Smooth muscle cell (in vitro differentiated cells): ENCODE data around the gene POLR1G. TPM values are rescaled to one million over a fixed set of nuclear protein-coding genes. Genes with fewer than 3 reads are reported as not detected.

ENCODE experiments used
- DNase-seq: peaks from one replicate; lab custom pipeline; 2025; ENCODE audit not compliant: unreplicated experiment; lab: John Stamatoyannopoulos, UW
- H2AFZ ChIP-seq: fragments of 200-600 bp; sonication (generic); 2 replicates; pipeline ENCODE4 v1.6.0; 2016; ENCODE audit warnings: antibody characterized with exemption, low read depth, mild to moderate bottlenecking
- H3F3A ChIP-seq: fragments of 200-600 bp; sonication (generic); 2 replicates; pipeline ENCODE4 v1.6.0; 2017; ENCODE audit warnings: antibody characterized with exemption, low read depth
- H3K27ac ChIP-seq: fragments of 200-600 bp; sonication (generic); 2 replicates; pipeline ENCODE4 v1.5.1; 2016; ENCODE audit warnings: low read depth, mild to moderate bottlenecking
- H3K27me3 ChIP-seq: fragments of 200-600 bp; sonication (generic); 2 replicates; pipeline ENCODE4 v1.6.1; 2016; ENCODE audit warnings: low read depth, mild to moderate bottlenecking
- H3K36me3 ChIP-seq: fragments of 200-600 bp; sonication (generic); 2 replicates; pipeline ENCODE4 v1.5.1; 2016; ENCODE audit warnings: low read depth
- H3K4me1 ChIP-seq: fragments of 200-600 bp; sonication (generic); 2 replicates; pipeline ENCODE4 v1.5.1; 2016; ENCODE audit warnings: low read depth
- H3K4me2 ChIP-seq: fragments of 200-600 bp; sonication (generic); 2 replicates; pipeline ENCODE4 v1.6.0; 2016; ENCODE audit warnings: mild to moderate bottlenecking
- H3K4me3 ChIP-seq: fragments of 200-600 bp; sonication (generic); 2 replicates; pipeline ENCODE4 v1.5.1; 2016; ENCODE audit warnings: mild to moderate bottlenecking
- H3K79me2 ChIP-seq: fragments of 200-600 bp; sonication (generic); 2 replicates; pipeline ENCODE4 v1.6.0; 2016; ENCODE audit warnings: low read depth, mild to moderate bottlenecking
- H3K9ac ChIP-seq: fragments of 200-600 bp; sonication (generic); 2 replicates; pipeline ENCODE4 v1.6.0; 2016; ENCODE audit warnings: low read depth
- H3K9me3 ChIP-seq: fragments of 200-600 bp; sonication (generic); replicated peaks from 2 replicates; pipeline ENCODE4 v1.5.1; 2016; ENCODE audit warnings: low read depth
- H4K20me1 ChIP-seq: fragments of 200-600 bp; sonication (generic); 2 replicates; pipeline ENCODE4 v1.6.0; 2016; ENCODE audit warnings: low read depth
- CTCF ChIP-seq: fragments of 200-600 bp; sonication (generic); IDR thresholded peaks from 2 replicates; pipeline ENCODE4 v1.5.1; 2017; ENCODE audit warnings: borderline replicate concordance, mild to moderate bottlenecking, antibody characterized with exemption; ENCODE audit not compliant: insufficient read depth, poor library complexity, severe bottlenecking
- WGBS: methylation state at CpG from one replicate; pipeline ENCODE4 v1.1.7; 2016; ENCODE audit warnings: low lambda C conversion rate; 5-methylcytosine and 5-hydroxymethylcytosine counted together
- polyA plus RNA-seq: library from polyadenylated mRNA; unstranded; fragments of >200 nt; fragmentation: Nextera tagmentation; extraction: Ambion mirVana; gene quantifications from 2 replicates; pipeline ENCODE4 v1.2.1, GENCODE V29; 2016
- total RNA-seq: library from RNA; depleted of rRNA; stranded (reverse); fragments of >200 nt; gene quantifications from 2 replicates; pipeline ENCODE4 v1.2.3, GENCODE V29; 2014

POLR1G gene
- total and polyA plus RNA-seq, 2 experiments from 2014 or later = 1.6 to 2.7 TPM

- H3K4me3 ChIP-seq = no peak overlapping the region
- WGBS = 96% methylated on average over 19 of the region's 21 CpGs
- no peak overlapping the region for H3K27ac ChIP-seq
These were observed 14.4 kb upstream of the POLR1G start for GRCh38 chr19:45391871-45392665.

GRCh38 chr19:45395821-45396617 lies 10.4 kb upstream of the POLR1G start:
- no peaks in the 10 kb centered on the region for H3K27me3 ChIP-seq
- TF ChIP-seq CTCF = no peak
- no peaks in the 10 kb centered on the region for H3K4me1 ChIP-seq
- H3K79me2 ChIP-seq = no peaks in the 10 kb centered on the region
- H3K36me3 ChIP-seq = no peaks in the 10 kb centered on the region
- no peak overlapping the region for H3K9ac ChIP-seq
- no peak for DNase-seq
- WGBS = 83% methylated on average over 48 of the region's 59 CpGs
- H3K27ac ChIP-seq = no peak overlapping the region
- H4K20me1 ChIP-seq = peaks cover 64% of the 10 kb centered on the region
- H3K4me3 ChIP-seq = no peak overlapping the region
- H3K9me3 ChIP-seq = no peaks in the 10 kb centered on the region
- no peak overlapping the region for H2AFZ ChIP-seq
- H3F3A ChIP-seq = no peaks in the 10 kb centered on the region
- H3K4me2 ChIP-seq = no peak overlapping the region

More at GRCh38 chr19:45391871-45392665, 14.4 kb upstream of the POLR1G start:
- Histone ChIP-seq H3F3A (no peaks in the 10 kb centered on the region), H2AFZ (no peak overlapping the region), H3K36me3 (no peaks in the 10 kb centered on the region), H4K20me1 (peaks cover 30% of the 10 kb centered on the region), H3K9ac (no peak overlapping the region), H3K4me2 (no peak overlapping the region), H3K27me3 (peaks cover 2% of the 10 kb centered on the region), H3K9me3 (no peaks in the 10 kb centered on the region), H3K79me2 (no peaks in the 10 kb centered on the region), H3K4me1 (no peaks in the 10 kb centered on the region)
- no peak for DNase-seq
- no peak for TF ChIP-seq CTCF

GRCh38 chr19:45400192-45400591 lies 6.3 kb upstream of the POLR1G start:
- 79% methylated on average over 6 of the region's 6 CpGs for WGBS
- DNase-seq = no peak
- H4K20me1 ChIP-seq = peaks cover 80% of the 10 kb centered on the region
- peaks cover 4% of the 10 kb centered on the region for H3F3A ChIP-seq
- H3K27ac ChIP-seq = no peak overlapping the region
- no peaks in the 10 kb centered on the region for H3K79me2 ChIP-seq
- H3K4me3 ChIP-seq = no peak overlapping the region
- no peak overlapping the region for H3K9ac ChIP-seq
- TF ChIP-seq CTCF = no peak
- H3K9me3 ChIP-seq = no peaks in the 10 kb centered on the region
- H3K4me2 ChIP-seq = no peak overlapping the region
- H3K36me3 ChIP-seq = no peaks in the 10 kb centered on the region
- no peak overlapping the region for H2AFZ ChIP-seq
- no peaks in the 10 kb centered on the region for H3K27me3 ChIP-seq
- H3K4me1 ChIP-seq = peaks cover 10% of the 10 kb centered on the region
